K562 (cell line): ENCODE data around the gene FAR1.

Source experiments
- CCAR2 ChIP-seq: fragments of 200-400 bp; formaldehyde crosslinking; IDR thresholded peaks from 2 replicates; pipeline ENCODE4 v1.6.1; 2017; ENCODE audit warnings: mild to moderate bottlenecking, low read depth, low read length
- CREB1 ChIP-seq, 2 experiments: sonication (generic) in 1 of 2; formaldehyde crosslinking in 1 of 2; IDR thresholded peaks; 2 replicates each; pipeline versions ENCODE4 v1.6.1 to v1.8.0; 2012 to 2022; ENCODE audit warnings: inconsistent platforms in 1 of 2, mild to moderate bottlenecking in 1 of 2, missing genetic modification reagents in 1 of 2, moderate library complexity in 1 of 2
- CTCF ChIP-seq, 3 experiments: IDR thresholded peaks in 2 of 3; conservative IDR thresholded peaks in 1 of 3; 2 replicates each; pipeline ENCODE4 v1.5.1; 2011 to 2012; ENCODE audit warnings: low read length in 3 of 3, mild to moderate bottlenecking in 3 of 3, control low read depth in 2 of 3, improper control_type of control experiment in 1 of 3, inconsistent platforms in 1 of 3, low read depth in 1 of 3, mixed read lengths in 1 of 3, moderate library complexity in 1 of 3; ENCODE audit not compliant: insufficient read depth in 2 of 3
- CXXC5 ChIP-seq: fragments of 250-450 bp; sonication (Bioruptor Pico); IDR thresholded peaks from 2 replicates; pipeline ENCODE4 v1.8.0; 2022; ENCODE audit warnings: inconsistent platforms, mild to moderate bottlenecking, moderate library complexity
- EZH2 ChIP-seq: IDR thresholded peaks from 2 replicates; pipeline ENCODE4 v1.6.1; 2012; ENCODE audit warnings: low read depth, mild to moderate bottlenecking, inconsistent platforms, low read length, borderline replicate concordance
- KDM1A ChIP-seq, 2 experiments: fragments of 450-650 bp; IDR thresholded peaks; 2 replicates each; pipeline ENCODE4 v1.6.1; 2016; ENCODE audit warnings: mild to moderate bottlenecking in 2 of 2
- NCOA2 ChIP-seq, 2 experiments: fragments of 450-650 bp; IDR thresholded peaks; 2 replicates each; pipeline ENCODE4 v1.6.1; 2018; ENCODE audit warnings: mild to moderate bottlenecking in 2 of 2, moderate library complexity in 1 of 2; ENCODE audit not compliant: partially characterized antibody in 2 of 2
- PKNOX1 ChIP-seq: fragments of 450-650 bp; IDR thresholded peaks from 2 replicates; pipeline ENCODE4 v1.6.1; 2016
- PTRF ChIP-seq: fragments of 450-650 bp; IDR thresholded peaks from 2 replicates; pipeline ENCODE4 v1.6.1; 2016; ENCODE audit warnings: mild to moderate bottlenecking, missing genetic modification characterization, missing compliant biosample characterization
- SIN3A ChIP-seq, 2 experiments: fragments of 150-350 bp in 1 of 2; IDR thresholded peaks; 2 replicates each; pipeline ENCODE4 v1.6.1; 2011 to 2016; ENCODE audit warnings: borderline replicate concordance in 2 of 2, low read depth in 2 of 2, low read length in 2 of 2, mild to moderate bottlenecking in 2 of 2, moderate library complexity in 2 of 2; ENCODE audit not compliant: control insufficient read depth in 1 of 2
- TAF1 ChIP-seq: IDR thresholded peaks from 2 replicates; pipeline ENCODE4 v1.6.1; 2011; ENCODE audit warnings: mild to moderate bottlenecking, low read length, moderate library complexity; ENCODE audit not compliant: insufficient read depth, control insufficient read depth, severe bottlenecking; ENCODE audit errors: extremely low read depth
- ZNF324 ChIP-seq: fragments of 250-450 bp; sonication (Bioruptor Pico); IDR thresholded peaks from 2 replicates; pipeline ENCODE4 v1.4.0; 2020; ENCODE audit warnings: mild to moderate bottlenecking
- ZNF551 ChIP-seq: fragments of 250-450 bp; sonication (Bioruptor Pico); IDR thresholded peaks from 2 replicates; pipeline ENCODE4 v1.5.0; 2021; ENCODE audit warnings: mild to moderate bottlenecking, moderate library complexity
- ZSCAN29 ChIP-seq: fragments of 450-650 bp; IDR thresholded peaks from 2 replicates; pipeline ENCODE4 v1.6.1; 2017

- TF ChIP-seq SIN3A (IDR thresholded peaks at IDR 0.05; ENCODE audit: borderline replicate concordance in 2 of 2, control insufficient read depth in 1 of 2, low read depth in 2 of 2, low read length in 2 of 2) = no peak
- TF ChIP-seq CTCF (IDR thresholded peaks at IDR 0.05 in 2 of 3, conservative IDR thresholded peaks at IDR 0.05 in 1 of 3; ENCODE audit: insufficient read depth in 2 of 3, low read depth in 1 of 3, low read length in 3 of 3) = no peak
- TF ChIP-seq EZH2 = no peak
- no peak for TF ChIP-seq CREB1 (IDR thresholded peaks at IDR 0.05)
- no peak for TF ChIP-seq CREB1 (CRISPR knock-in tag; IDR thresholded peaks at IDR 0.05)
- no peak for TF ChIP-seq ZSCAN29
- no peak for TF ChIP-seq ZNF551 (CRISPR knock-in tag)
- TF ChIP-seq CCAR2 = no peak
- no peak for TF ChIP-seq CXXC5 (CRISPR knock-in tag)
- TF ChIP-seq KDM1A (IDR thresholded peaks at IDR 0.05) = no peak
- no peak for TF ChIP-seq ZNF324
- TF ChIP-seq PTRF (tag) = no peak
- no peak for TF ChIP-seq PKNOX1
- no peak for TF ChIP-seq NCOA2 (IDR thresholded peaks at IDR 0.05; ENCODE audit: partially characterized antibody in 2 of 2)
- TF ChIP-seq TAF1 = no peak
Observed at GRCh38 chr11:13765886-13766285, 97.4 kb downstream of the FAR1 start.
